Activated CD8-positive, alpha-beta memory T cell treated with anti-CD3 and anti-CD28 coated beads for 1 hour (primary cell): Measurements from ENCODE around the gene ZC3H4.
"Not testable (repeated sequence)": the region's sequence is repeated elsewhere in the genome, so short reads cannot be mapped to it uniquely, and the experiment has no call there.

Source experiments
- DNase-seq, 2 donors: peaks; one replicate each; pipeline ENCODE4 v3.0.0-alpha.2; 2020; ENCODE audit warnings: low read depth in 1 of 2; ENCODE audit errors: extremely low read depth in 1 of 2

Gene ZC3H4

DNA sequence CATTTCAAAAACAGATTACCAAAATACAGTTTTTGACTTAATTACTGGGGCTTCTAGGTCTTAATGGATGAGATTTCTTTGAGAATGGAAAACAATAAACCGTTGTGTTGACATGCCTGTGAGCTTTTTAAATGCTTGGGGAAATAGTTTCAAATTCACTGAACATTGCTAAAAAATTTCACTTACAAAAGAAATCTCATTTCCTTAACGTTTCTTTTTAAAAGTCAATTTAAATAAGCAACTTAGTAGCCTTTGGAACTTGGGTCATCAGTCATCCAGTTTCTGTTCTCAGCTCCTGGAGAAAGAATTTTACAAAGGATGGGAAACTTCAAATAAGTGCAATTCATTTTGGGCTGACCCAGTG, 4.4 kb downstream of the ZC3H4 start:
- no peak for DNase-seq

DNA sequence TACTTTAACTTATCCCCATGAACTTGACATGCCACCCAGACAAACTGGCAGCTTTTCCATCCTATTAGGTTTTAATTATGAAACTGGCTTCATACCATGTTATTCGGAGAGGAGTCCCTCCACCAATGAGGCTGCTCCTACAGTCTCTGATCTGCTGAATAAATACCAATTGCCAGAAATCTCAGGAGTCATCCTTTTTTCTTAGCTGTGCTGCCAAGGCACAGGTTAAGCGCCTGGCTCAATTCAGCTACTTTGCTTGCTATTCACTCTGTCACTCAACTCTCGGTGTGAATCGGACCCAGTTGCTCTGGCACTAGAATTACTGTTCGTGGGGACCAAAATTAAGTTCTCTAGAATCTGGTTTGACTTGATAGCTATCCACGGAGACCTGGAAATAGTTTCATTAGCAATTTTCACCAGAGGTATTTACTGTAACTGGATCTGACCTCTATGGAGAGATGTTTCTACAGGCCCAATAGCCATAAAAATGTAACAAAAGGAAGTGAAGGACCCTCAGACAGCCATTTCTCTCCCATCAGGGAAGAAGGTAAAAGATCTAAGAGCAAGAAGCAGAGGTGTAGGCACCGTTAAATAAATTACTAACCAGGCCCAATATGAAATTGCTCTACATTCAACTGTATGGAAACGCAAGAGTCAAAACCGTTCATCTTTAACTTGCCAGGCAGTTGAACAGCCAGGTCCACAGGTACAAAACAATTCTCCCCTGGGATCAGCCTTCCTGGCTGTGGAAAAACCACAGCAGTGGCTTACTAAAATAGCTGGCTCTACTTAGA, 5.4 kb downstream of the ZC3H4 start:
- no peak for DNase-seq

DNA sequence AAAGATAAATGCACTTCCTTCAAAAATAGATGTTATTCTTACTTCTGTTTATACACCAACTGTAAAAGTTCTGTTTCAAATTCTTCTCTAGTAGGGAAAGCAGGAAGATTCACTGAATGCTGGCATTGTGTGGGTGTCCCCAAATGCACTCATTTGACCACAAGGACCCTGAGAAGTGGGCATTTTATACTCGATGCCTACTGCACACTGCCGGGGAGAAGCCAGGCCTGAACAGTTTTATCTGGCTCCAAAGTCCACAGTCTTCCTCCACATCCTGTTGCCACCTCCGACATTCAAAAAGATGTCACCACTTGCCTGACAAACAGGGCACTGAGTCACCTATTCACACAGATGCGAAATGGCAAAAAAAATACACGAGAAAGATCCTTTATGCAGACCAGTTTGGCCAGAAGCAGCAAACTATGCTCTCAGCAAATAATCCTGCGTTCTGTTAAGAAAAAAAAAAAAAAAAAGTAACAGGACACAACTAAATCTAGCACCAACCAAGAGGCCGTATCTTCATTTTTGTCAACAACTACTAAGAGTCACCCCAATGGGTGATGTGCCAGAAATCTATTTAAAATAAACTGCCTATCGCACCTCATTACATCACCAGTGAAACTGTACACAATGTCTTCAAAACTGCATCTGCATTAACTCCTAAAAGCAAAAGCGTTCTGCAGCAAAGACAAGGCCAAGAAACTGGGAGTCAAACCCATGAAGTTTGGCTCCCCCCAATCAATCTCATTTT, 6.2 kb downstream of the ZC3H4 start:
- DNase-seq: no peak

DNA sequence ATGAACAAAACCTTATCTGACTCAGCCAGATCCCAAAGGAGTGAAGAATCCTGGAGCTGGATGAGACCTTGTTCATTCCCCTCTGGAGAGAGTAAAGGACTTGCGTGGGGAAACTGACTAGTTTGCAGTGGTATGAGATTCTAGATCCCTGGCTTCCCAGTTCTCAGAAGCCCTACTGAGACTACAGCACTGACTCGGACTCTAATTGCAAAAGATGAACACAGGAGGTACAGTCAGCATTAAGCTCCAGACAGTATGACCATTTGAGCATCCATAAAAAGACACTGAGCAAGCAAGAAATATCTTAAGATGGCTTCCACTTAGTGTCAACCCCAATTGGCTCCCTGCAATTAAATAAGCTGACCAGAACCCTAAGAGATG, 6.8 kb downstream of the ZC3H4 start:
- DNase-seq: no peak

DNA sequence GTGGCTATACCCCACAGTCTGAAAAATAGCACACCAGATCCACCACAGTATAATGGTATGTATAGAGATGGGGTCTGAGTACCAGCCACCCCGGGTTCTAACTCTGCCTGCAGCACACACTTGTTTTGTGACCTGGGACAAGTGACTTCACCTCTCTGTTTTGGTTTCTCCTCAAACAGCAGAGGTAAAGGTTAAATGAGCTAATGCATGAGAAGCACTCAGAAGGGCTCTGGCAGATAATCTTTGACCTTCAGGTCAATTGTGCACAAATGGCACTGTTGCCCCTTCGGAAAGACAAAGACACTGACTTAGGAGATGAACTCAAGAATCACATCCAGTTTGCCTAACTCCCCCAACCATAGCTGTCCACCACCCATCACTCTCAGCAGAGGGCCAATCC, 7.7 kb downstream of the ZC3H4 start:
- DNase-seq: no peak

DNA sequence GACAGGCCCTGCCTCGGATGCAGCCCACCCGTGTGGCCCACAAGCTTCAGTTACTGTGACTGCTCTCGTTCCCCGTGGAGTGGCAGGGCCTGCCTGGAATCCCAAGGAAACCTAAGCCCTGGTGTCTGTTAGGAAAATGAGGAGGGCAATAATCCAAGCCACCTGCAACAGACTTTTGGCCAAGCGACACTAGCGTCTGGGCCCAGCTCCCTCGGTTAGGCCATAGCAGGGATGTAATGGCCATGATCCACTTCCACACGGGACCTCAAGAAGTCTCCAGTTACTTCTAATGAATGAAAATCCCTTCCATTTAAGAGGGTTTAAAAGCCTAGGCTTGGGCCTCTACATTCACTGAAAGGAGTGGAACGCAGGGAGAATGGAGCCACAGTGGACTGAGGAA, 8.9 kb downstream of the ZC3H4 start:
- DNase-seq: no peak

DNA sequence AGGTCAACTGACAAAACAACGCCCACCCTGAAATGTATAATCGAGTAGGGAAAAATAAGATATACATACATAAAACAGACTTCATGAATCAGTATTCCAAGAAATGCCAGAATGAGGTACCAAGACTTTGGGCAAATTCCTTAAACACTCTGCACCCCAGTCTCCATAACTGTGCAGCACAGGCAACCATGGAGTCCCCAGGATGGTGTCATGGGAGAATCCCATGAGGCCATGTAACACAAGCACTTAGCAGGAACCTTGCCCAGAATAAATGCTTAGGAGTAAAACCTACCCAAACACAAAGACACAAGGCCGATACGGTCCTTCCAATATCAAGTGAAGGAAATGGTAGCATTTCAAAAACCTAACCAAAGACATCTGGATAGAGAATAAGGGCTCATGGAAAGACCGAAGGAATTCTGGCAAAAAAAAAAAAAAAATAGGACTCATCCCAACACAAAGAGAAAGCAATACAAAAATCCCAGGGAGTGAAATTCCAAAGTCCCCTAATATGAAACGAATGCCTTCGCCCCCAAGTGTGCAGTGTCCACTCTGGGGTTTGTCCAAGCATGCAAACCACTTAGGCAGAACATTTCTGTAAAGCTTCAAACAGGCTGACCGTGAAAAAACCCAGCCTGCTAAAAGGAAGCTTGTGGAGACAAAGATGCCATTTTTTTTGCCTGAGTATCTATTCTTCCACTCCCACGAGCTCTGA, 11.1 kb downstream of the ZC3H4 start:
- DNase-seq: no peak

DNA sequence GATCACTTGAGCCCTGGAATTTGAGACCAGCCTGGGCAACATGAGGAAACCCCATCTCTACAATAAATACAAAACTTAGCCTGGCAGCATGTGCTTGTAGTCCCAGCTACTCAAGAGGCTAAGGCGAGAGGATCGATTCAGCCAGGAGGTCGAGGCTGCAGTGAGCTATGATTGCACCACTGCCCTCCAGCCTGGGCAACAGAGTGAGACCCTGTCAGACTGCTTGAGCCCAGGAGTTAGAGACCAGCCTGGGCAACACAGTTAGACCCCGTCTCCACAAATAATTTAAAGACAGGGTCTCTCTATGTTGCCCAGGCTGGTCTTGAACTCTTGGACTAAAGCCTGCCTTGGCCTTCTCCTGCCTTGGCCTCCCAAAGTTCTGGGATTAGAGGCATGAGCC, 12.5 kb downstream of the ZC3H4 start:
- DNase-seq: not testable (repeated sequence)

DNA sequence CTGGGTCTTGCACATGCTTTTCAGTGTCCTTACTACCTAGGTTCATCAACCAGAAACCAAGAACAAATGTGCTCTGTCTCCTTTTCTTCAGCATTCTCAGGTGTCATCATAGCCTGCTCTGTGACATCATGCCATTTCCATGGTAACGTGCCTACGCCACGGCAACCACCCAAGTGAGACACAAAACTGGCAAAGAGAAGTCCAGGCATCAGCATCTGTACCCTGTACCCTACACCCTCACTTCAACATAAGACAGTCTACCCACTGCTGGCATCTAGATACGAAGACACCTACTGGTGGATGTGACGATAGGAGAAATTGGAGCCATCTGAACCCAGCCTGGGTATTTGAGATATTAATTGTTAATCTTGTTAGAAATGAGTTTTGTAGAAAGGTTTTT, 13.3 kb downstream of the ZC3H4 start:
- DNase-seq: no peak

DNA sequence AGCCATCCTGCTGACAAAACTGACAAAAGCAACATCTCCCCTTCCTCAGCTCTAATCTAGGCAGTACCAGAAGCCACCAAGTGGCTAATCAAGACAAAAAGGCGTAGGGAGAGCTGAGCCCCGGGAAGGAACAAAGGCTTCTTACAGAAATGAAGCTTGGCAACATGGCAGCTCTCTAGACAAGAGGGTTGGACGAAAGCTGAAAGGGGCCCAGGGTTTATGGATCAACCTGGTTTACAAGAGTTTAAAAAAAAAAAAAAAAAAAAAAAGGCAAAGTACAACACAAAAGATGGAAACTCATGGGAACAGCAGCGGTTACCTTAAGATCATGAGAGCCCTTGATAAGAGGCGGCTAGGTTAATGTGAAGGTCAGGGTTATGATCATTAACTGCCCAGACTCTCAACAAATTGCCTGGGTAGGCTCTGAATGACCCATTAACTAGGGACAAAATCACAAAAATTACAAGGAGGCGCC, 14.0 kb downstream of the ZC3H4 start:
- DNase-seq: no peak

DNA sequence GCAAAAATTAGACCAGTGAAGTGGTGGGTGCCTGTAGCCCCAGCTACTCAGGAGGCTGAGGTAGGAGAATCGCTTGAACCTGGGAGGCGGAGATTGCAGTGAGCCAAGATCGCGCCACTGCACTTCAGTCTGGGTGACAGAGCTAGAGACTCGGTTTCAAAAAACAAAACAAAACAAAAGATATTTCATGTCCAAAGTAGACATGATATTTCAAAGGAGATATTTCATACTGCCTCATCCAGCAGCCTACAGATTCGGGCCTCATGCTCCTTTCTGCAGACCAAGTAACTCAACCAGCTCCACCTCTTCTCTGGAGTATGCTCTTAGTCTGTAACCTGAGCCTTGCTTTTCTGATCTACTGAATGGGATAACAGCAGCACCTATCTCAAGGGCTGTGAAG, 15.0 kb downstream of the ZC3H4 start:
- no peak for DNase-seq

DNA sequence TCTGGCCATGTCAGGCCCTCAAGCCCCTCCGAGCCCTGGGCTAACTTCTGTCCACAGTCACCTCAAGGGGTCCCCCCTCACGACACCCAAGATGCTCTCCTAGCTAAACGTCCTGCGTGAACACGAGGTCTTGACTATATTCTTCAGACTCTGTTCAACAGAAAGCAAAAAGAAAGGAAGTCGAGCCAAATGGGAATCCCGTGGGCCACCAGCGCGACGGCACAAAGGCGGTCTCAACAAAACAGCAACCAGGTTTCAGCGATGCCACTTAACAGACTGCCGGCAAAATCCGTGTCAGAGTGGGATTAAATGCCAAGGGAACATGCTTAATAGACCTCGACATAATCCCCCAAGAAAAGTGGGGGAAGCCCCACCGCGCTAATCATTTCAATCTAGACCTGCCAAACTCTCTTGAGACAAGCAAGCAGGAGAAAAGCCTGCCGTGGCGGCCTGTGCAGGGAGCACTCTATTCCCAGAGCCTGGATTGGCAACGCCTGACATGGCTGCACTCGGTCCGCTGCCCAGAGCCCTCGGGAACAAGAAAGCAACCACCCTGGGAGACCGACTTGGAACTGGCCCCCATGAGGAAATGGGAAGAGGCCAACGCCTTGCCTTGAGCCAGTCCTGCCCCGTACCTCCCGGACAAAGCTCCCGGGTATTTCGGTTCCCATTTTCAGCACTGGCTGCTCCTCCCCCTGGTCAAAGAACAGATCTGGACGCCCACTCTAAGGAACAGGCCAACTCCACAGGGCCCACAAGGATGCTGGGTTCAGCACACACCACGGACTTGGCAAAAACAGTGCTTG, 16.0 kb downstream of the ZC3H4 start:
- no peak for DNase-seq

DNA sequence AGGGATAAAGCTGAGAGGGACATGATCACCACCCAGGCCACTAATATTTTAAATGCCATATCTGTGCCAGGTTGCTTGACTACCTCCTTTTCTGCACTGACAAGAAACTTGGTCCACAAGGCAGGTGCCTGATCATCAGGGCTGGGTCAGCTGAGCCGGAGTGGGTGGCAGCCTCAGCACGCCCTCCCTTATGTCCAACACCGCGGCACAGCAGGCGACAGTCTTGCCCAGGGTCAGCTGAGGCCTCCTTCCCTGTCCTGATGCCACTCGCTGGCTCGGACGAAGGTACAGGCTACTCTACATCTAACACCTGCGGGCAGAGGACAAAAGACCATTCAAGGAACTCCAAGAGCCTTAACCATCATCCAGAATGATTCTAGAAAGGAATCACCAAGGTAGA, 16.9 kb downstream of the ZC3H4 start:
- DNase-seq: no peak

DNA sequence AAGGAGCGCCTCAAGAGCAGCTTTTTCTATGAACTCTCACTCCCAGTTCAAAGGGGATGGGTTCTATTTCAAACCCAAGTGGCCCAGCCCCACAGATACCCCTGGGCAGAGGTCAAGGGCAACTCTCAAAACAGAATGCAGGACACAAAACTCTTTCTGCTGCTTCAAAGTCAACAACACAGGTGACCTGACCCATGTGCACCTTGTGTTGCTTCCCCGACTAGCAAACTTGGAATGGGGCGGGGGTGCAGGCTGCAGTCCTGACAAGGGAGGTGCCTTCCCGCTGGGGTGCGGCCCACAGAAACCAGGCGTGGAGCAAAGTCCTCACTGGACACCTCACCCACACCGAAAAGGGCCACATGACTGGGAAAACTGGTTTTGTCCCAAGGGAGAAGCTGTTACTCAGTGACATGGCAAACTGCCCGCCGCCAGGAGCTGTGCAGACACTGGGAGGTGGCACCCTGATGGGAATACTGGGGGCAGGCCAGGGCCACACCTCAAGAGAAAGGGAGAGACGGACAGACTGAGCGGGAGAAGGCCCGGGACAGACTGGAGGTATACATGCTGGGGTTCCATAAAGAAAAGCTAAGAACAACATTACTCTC, 17.4 kb downstream of the ZC3H4 start:
- no peak for DNase-seq

DNA sequence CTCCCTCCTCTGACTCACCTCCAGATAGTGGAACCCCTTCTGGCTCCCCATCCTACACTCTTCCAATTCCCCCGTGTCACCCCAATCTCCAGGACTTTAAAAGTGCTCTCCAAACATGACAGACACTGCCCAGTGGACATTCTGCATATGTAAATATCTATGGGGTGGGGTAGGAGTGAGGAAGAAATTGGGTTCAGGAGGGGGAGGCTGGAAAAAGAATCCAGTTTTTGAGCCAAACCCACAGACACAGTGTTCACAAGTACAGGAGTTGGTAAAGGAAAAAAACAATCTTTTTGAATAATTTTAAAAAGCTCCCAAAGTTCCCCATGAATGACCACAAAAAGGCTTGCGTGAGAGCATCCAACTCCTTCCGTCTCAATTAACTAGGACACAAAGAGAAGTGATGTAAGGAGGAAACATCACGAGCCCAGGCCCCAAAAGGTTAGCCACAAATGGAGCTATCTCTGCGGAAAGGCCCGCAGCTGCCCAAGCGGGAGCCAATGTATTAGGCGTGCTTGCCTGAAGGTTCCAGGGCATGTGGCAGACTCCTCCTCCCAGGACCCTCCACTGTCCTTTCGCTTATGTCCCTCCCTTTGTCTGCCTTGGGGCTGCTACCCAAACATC, 18.0 kb downstream of the ZC3H4 start:
- no peak for DNase-seq

DNA sequence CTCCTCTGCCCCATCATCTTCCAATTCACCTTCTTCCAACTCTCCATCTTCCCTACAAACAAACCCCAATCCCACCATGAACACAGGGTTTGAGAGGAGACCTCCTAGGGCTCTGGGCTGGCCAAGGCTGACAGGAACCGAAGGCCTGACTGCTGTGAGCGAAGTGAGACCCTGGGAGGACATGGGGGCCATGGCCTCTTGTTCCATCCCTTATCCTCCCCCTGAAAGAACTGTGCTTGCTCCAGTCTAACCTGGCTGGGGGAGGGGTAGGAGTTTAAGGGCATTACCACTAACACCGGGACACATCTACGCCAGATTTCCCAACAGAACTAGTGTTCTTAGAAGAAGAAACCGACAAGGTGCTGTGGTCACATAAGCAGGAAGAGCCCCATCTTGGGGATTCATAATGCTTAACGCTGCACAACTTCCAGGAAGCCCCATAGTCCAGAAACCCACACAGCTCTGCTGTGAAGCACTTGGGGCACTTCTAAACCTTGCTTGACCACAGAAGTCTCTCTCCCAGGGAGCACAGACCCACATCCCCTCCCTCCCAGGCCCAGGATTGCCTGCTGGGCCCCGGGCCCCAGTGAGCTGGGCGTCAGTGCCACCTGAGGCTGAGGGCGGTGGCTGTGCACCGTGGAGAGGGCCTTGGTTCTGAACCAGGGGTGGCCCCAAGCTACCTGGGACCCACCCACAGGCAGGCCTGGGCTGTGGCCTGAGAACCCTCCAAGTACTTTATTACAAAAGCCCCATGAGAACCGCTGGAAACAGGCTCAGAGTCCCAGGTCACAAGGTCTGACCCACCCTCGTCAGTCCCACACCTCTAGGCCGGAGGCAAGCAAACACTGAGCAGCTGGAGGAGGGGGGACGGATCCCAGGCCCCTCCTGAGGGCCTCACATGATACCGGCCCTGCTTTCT, 18.8 kb downstream of the ZC3H4 start:
- DNase-seq: no peak

DNA sequence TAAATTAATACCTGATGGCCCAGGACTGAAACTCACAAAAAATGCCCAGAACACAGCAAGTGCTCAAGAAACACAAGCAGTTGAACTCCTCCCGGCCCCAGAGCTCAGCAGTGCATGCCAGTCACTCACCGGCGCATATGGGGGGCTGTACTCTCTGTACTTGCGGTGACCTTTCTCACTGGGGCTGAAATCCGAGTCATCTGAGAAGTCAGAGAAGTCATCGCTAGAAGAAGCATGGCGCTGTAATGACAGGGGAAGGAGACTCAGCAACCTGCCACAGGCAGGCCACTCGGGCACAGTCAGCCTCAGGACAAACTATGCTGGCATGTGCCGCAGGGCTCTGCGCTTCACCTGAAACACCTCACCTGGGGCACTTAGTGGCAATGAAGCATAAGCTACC, 19.7 kb downstream of the ZC3H4 start:
- no peak for DNase-seq

DNA sequence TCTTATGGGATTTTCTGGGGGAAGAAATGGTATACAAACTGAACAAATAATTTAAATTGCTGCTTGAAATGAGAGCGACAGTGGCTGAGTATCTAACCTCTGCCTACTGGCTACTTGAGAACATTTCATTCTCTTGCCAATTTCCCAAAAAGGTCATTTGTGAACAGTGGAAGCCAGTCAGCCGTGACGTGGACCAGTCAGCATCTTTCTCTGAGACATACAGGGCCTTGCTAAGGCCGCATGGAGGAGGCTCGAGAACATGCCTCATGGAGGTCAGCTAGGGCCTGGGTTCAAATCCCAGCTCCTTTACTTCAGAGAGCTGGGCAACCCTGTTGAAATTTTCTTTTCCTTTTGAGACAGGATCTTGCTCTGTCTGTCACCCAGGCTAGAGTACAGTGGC, 20.3 kb downstream of the ZC3H4 start:
- DNase-seq: no peak

DNA sequence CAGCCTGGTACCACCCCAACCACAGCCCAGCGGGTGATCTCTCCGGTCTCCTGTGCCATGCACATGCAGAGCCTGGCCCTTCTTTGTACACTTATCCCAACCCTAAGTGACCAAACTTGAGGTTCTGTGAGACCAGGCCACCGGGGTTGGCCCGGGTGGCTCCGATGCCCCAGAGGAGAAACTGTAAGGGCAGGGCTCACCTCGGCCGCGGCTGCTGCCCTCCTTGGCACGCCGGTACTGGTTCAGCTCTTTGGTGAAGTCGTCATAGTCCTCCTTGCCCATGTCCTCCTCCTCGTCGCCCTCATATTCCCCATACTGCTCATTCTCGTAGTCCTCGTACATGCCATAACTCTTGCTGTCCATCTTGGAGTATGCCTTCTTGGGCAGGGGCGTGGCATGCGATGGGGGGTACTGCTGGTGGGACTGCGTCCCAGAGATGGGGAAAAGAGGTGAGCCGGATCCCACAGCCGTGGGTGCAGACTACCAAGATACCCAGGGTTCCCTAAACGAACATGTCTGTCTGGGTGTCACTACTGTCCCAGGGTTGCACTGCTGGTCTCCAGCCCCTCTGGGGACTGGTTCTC, 23.7 kb downstream of the ZC3H4 start:
- DNase-seq: no peak
